Glutamatergic neuron (in vitro differentiated cells): ENCODE results near the gene TEX44. TPM values are rescaled to one million over a fixed set of nuclear protein-coding genes. Genes with fewer than 3 reads are reported as not detected.
A peak's percentile ranks its signal among the peaks of the same experiment; 100 is the strongest.

Experiments used
- DNase-seq: peaks from one replicate; pipeline ENCODE4 v3.0.0; 2022
- H3K27ac Mint-ChIP-seq: one replicate; pipeline ENCODE4 v1.8.0; 2020; ENCODE audit warnings: mild to moderate bottlenecking, mixed read lengths, inconsistent platforms; ENCODE audit not compliant: unreplicated experiment
- H3K27me3 Mint-ChIP-seq: one replicate; pipeline ENCODE4 v1.8.0; 2020; ENCODE audit warnings: mild to moderate bottlenecking, moderate library complexity, mixed read lengths, inconsistent platforms; ENCODE audit not compliant: unreplicated experiment
- H3K36me3 Mint-ChIP-seq: one replicate; pipeline ENCODE4 v1.8.0; 2020; ENCODE audit warnings: mild to moderate bottlenecking, mixed read lengths, inconsistent platforms; ENCODE audit not compliant: unreplicated experiment
- H3K4me1 Mint-ChIP-seq: one replicate; pipeline ENCODE4 v1.8.0; 2020; ENCODE audit warnings: mild to moderate bottlenecking, low read depth, mixed read lengths, inconsistent platforms; ENCODE audit not compliant: unreplicated experiment
- H3K4me3 Mint-ChIP-seq: one replicate; pipeline ENCODE4 v1.8.0; 2020; ENCODE audit warnings: mild to moderate bottlenecking, mixed read lengths, inconsistent platforms; ENCODE audit not compliant: unreplicated experiment
- H3K9me3 Mint-ChIP-seq: one replicate; pipeline ENCODE4 v1.8.0; 2020; ENCODE audit warnings: mild to moderate bottlenecking, moderate library complexity, mixed read lengths, inconsistent platforms; ENCODE audit not compliant: unreplicated experiment
- CTCF ChIP-seq: fragments of 200-600 bp; sonication (generic); IDR thresholded peaks from one replicate; pipeline ENCODE4 v1.5.0; 2021; ENCODE audit not compliant: partially characterized antibody, unreplicated experiment
- long read RNA-seq: library from polyadenylated mRNA; unstranded; transcript quantifications from one replicate; pipeline ENCODE4 v2.0.0, GENCODE V29; 2020; ENCODE audit not compliant: unreplicated experiment
- total RNA-seq: library from RNA; stranded (reverse); fragmentation: NEBNext Ultra II Directional; extraction: Animal tissue kit (Norgen Biotek cat#: 25700); gene quantifications from one replicate; pipeline ENCODE4 v1.2.1, GENCODE V29; 2021; ENCODE audit not compliant: unreplicated experiment

TEX44 gene
- not detected for total RNA-seq
- long read RNA-seq = 0 reads

GRCh38 chr2:231592636-231593145, at the start of gene TEX44:
Gene TEX44, plus strand, starts transcription at chr2:231592864. Its CDS starts 88 bp downstream, at chr2:231592952.
- H3K36me3 Mint-ChIP-seq = no peaks in the 10 kb centered on the region
- H3K9me3 Mint-ChIP-seq = peaks cover 5% of the 10 kb centered on the region
- peak within 1 kb of the TSS; percentile 55 for H3K27ac Mint-ChIP-seq
- no peak within 1 kb of the TSS for H3K4me3 Mint-ChIP-seq
- TF ChIP-seq CTCF = no peak
- peaks cover 10% of the 10 kb centered on the region for H3K4me1 Mint-ChIP-seq
- DNase-seq = no peak
- H3K27me3 Mint-ChIP-seq = peaks cover 11% of the 10 kb centered on the region

DNA sequence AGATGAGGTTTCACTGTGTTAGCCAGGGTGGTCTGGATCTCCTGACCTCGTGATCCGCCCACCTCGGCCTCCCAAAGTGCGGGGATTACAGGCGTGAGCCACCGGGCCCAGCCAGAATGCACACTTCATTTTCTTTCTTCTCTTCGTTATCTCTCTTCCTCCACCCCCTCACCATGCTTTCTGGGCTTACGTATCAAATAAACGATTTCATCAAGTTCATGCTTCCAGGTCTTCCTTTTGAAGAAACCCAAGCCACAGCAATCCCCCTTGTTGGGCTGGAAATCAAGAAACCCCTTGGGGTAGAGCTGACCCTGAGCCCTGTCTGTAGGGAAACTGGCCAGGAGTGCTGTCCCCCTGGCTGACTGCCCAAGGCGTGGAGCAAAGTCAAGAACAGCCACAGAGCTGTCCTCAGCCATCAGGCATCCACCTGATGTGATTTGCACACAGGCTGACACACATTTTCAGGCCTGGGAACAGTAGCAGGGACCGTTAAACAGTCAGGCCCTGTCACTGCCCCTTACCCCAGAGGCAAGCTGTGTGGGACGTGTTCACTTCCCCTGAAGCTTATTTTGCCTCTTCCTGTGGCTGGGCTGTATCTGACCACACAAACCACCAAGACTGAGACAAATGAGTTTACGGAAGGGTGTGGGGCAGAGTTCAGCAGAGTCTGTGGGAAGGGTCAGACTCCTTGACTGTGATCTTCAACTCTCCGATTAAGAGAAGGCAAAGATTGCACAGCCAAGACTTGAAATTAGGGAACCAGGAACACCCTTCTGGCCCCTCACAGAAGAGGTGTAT, 47.4 kb upstream of the TEX44 start:
- peaks cover 6% of the 10 kb centered on the region for H3K36me3 Mint-ChIP-seq
- no peaks in the 10 kb centered on the region for H3K27me3 Mint-ChIP-seq
- no peaks in the 10 kb centered on the region for H3K4me1 Mint-ChIP-seq
- H3K4me3 Mint-ChIP-seq = no peak overlapping the region
- DNase-seq = no peak
- no peak for TF ChIP-seq CTCF
- no peak overlapping the region for H3K27ac Mint-ChIP-seq
- H3K9me3 Mint-ChIP-seq = peaks cover 5% of the 10 kb centered on the region

GRCh38 chr2:231546014-231546715, 46.5 kb upstream of the TEX44 start:
- DNase-seq = no peak
- no peaks in the 10 kb centered on the region for H3K4me1 Mint-ChIP-seq
- H3K27me3 Mint-ChIP-seq = no peaks in the 10 kb centered on the region
- no peak overlapping the region for H3K4me3 Mint-ChIP-seq
- H3K27ac Mint-ChIP-seq = no peak overlapping the region
- no peak for TF ChIP-seq CTCF
- H3K9me3 Mint-ChIP-seq = peaks cover 5% of the 10 kb centered on the region
- H3K36me3 Mint-ChIP-seq = peaks cover 7% of the 10 kb centered on the region

GRCh38 chr2:231547315-231548110, 45.2 kb upstream of the TEX44 start:
- H3K4me1 Mint-ChIP-seq = no peaks in the 10 kb centered on the region
- no peaks in the 10 kb centered on the region for H3K27me3 Mint-ChIP-seq
- no peak for DNase-seq
- no peak for TF ChIP-seq CTCF
- H3K4me3 Mint-ChIP-seq = no peak overlapping the region
- no peak overlapping the region for H3K27ac Mint-ChIP-seq
- peaks cover 8% of the 10 kb centered on the region for H3K9me3 Mint-ChIP-seq
- H3K36me3 Mint-ChIP-seq = peaks cover 5% of the 10 kb centered on the region
